Activated naive CD4-positive, alpha-beta T cell treated with anti-CD3 and anti-CD28 coated beads, Interleukin-2, amount 50 U/mL, for 24 hours (primary cell): ENCODE data around the gene MCTP2.

Experiments
- H3K27ac Mint-ChIP-seq: one replicate; pipeline ENCODE4 v1.8.0; 2021; ENCODE audit warnings: mild to moderate bottlenecking, mixed read lengths
- H3K27me3 Mint-ChIP-seq: one replicate; pipeline ENCODE4 v1.8.0; 2021; ENCODE audit warnings: mixed read lengths
- H3K36me3 Mint-ChIP-seq: one replicate; pipeline ENCODE4 v1.8.0; 2021; ENCODE audit warnings: mixed read lengths
- H3K4me1 Mint-ChIP-seq: one replicate; pipeline ENCODE4 v1.8.0; 2021; ENCODE audit warnings: mixed read lengths
- H3K4me3 Mint-ChIP-seq: one replicate; pipeline ENCODE4 v1.8.0; 2021; ENCODE audit warnings: mild to moderate bottlenecking, mixed read lengths
- H3K9me3 Mint-ChIP-seq: one replicate; pipeline ENCODE4 v1.8.0; 2021; ENCODE audit warnings: mixed read lengths

The MCTP2 gene

GRCh38 chr15:94442480-94442879, 211.1 kb downstream of the MCTP2 start:
- peaks cover 32% of the 10 kb centered on the region for H3K36me3 Mint-ChIP-seq
- H3K4me1 Mint-ChIP-seq = no peaks in the 10 kb centered on the region
- H3K27ac Mint-ChIP-seq = no peak overlapping the region
- no peak overlapping the region for H3K4me3 Mint-ChIP-seq
- H3K9me3 Mint-ChIP-seq = no peaks in the 10 kb centered on the region
- no peaks in the 10 kb centered on the region for H3K27me3 Mint-ChIP-seq

GRCh38 chr15:94443186-94443585, 211.8 kb downstream of the MCTP2 start:
- Mint-ChIP-seq H3K27me3 (no peaks in the 10 kb centered on the region), H3K4me1 (no peaks in the 10 kb centered on the region), H3K9me3 (no peaks in the 10 kb centered on the region), H3K4me3 (no peak overlapping the region), H3K27ac (no peak overlapping the region), H3K36me3 (peaks cover 32% of the 10 kb centered on the region)

GRCh38 chr15:94445566-94446160, 214.3 kb downstream of the MCTP2 start:
- Mint-ChIP-seq H3K4me1 (no peaks in the 10 kb centered on the region), H3K36me3 (peaks cover 26% of the 10 kb centered on the region), H3K9me3 (no peaks in the 10 kb centered on the region), H3K4me3 (no peak overlapping the region), H3K27me3 (no peaks in the 10 kb centered on the region), H3K27ac (no peak overlapping the region)

- Mint-ChIP-seq H3K27ac (no peak overlapping the region), H3K9me3 (no peaks in the 10 kb centered on the region), H3K4me3 (no peak overlapping the region), H3K27me3 (no peaks in the 10 kb centered on the region), H3K36me3 (peaks cover 23% of the 10 kb centered on the region), H3K4me1 (no peaks in the 10 kb centered on the region)
These were observed 215.1 kb downstream of the MCTP2 start for GRCh38 chr15:94446441-94446840.

GRCh38 chr15:94451466-94451865, 220.1 kb downstream of the MCTP2 start:
- Mint-ChIP-seq H3K4me1 (no peaks in the 10 kb centered on the region), H3K27me3 (no peaks in the 10 kb centered on the region), H3K36me3 (peaks cover 2% of the 10 kb centered on the region), H3K9me3 (no peaks in the 10 kb centered on the region), H3K27ac (no peak overlapping the region), H3K4me3 (no peak overlapping the region)

- Mint-ChIP-seq H3K27ac (no peak overlapping the region), H3K4me1 (no peaks in the 10 kb centered on the region), H3K9me3 (no peaks in the 10 kb centered on the region), H3K36me3 (peaks cover 8% of the 10 kb centered on the region), H3K4me3 (no peak overlapping the region), H3K27me3 (no peaks in the 10 kb centered on the region)
These were observed 222.0 kb downstream of the MCTP2 start for GRCh38 chr15:94453227-94453988.

- no peak overlapping the region for H3K4me3 Mint-ChIP-seq
- no peaks in the 10 kb centered on the region for H3K27me3 Mint-ChIP-seq
- H3K27ac Mint-ChIP-seq = no peak overlapping the region
- peaks cover 17% of the 10 kb centered on the region for H3K36me3 Mint-ChIP-seq
- no peaks in the 10 kb centered on the region for H3K4me1 Mint-ChIP-seq
- no peaks in the 10 kb centered on the region for H3K9me3 Mint-ChIP-seq
These were observed 223.9 kb downstream of the MCTP2 start for GRCh38 chr15:94455297-94455696.

GRCh38 chr15:94456226-94456625, 224.9 kb downstream of the MCTP2 start:
- Mint-ChIP-seq H3K36me3 (peaks cover 18% of the 10 kb centered on the region), H3K27me3 (no peaks in the 10 kb centered on the region), H3K27ac (no peak overlapping the region), H3K4me1 (no peaks in the 10 kb centered on the region), H3K4me3 (no peak overlapping the region), H3K9me3 (no peaks in the 10 kb centered on the region)

GRCh38 chr15:94457661-94458060, 226.3 kb downstream of the MCTP2 start:
- H3K27me3 Mint-ChIP-seq = no peaks in the 10 kb centered on the region
- peaks cover 18% of the 10 kb centered on the region for H3K36me3 Mint-ChIP-seq
- no peak overlapping the region for H3K27ac Mint-ChIP-seq
- no peak overlapping the region for H3K4me3 Mint-ChIP-seq
- H3K9me3 Mint-ChIP-seq = no peaks in the 10 kb centered on the region
- H3K4me1 Mint-ChIP-seq = no peaks in the 10 kb centered on the region

- H3K36me3 Mint-ChIP-seq = peaks cover 18% of the 10 kb centered on the region
- H3K9me3 Mint-ChIP-seq = no peaks in the 10 kb centered on the region
- no peaks in the 10 kb centered on the region for H3K4me1 Mint-ChIP-seq
- H3K27me3 Mint-ChIP-seq = no peaks in the 10 kb centered on the region
- H3K27ac Mint-ChIP-seq = no peak overlapping the region
- H3K4me3 Mint-ChIP-seq = no peak overlapping the region
These were observed 229.3 kb downstream of the MCTP2 start for GRCh38 chr15:94460624-94461023.

GRCh38 chr15:94467034-94467433, 235.7 kb downstream of the MCTP2 start:
- Mint-ChIP-seq H3K27me3 (no peaks in the 10 kb centered on the region), H3K27ac (no peak overlapping the region), H3K36me3 (peaks cover 8% of the 10 kb centered on the region), H3K4me1 (no peaks in the 10 kb centered on the region), H3K4me3 (no peak overlapping the region), H3K9me3 (no peaks in the 10 kb centered on the region)

GRCh38 chr15:94470492-94470891, 239.1 kb downstream of the MCTP2 start:
- Mint-ChIP-seq H3K4me3 (no peak overlapping the region), H3K36me3 (peaks cover 22% of the 10 kb centered on the region), H3K9me3 (no peaks in the 10 kb centered on the region), H3K27me3 (no peaks in the 10 kb centered on the region), H3K4me1 (no peaks in the 10 kb centered on the region), H3K27ac (no peak overlapping the region)

GRCh38 chr15:94476686-94477085, 245.3 kb downstream of the MCTP2 start:
- Mint-ChIP-seq H3K36me3 (peaks cover 48% of the 10 kb centered on the region), H3K4me3 (no peak overlapping the region), H3K27ac (no peak overlapping the region), H3K4me1 (no peaks in the 10 kb centered on the region), H3K9me3 (no peaks in the 10 kb centered on the region), H3K27me3 (no peaks in the 10 kb centered on the region)

- no peak overlapping the region for H3K27ac Mint-ChIP-seq
- peaks cover 48% of the 10 kb centered on the region for H3K36me3 Mint-ChIP-seq
- H3K27me3 Mint-ChIP-seq = no peaks in the 10 kb centered on the region
- no peaks in the 10 kb centered on the region for H3K4me1 Mint-ChIP-seq
- no peak overlapping the region for H3K4me3 Mint-ChIP-seq
- H3K9me3 Mint-ChIP-seq = peaks cover 10% of the 10 kb centered on the region
These were observed 246.7 kb downstream of the MCTP2 start for GRCh38 chr15:94477913-94478553.

GRCh38 chr15:94478763-94479162, 247.4 kb downstream of the MCTP2 start:
- H3K27ac Mint-ChIP-seq = no peak overlapping the region
- H3K4me3 Mint-ChIP-seq = no peak overlapping the region
- peaks cover 10% of the 10 kb centered on the region for H3K9me3 Mint-ChIP-seq
- peaks cover 45% of the 10 kb centered on the region for H3K36me3 Mint-ChIP-seq
- H3K27me3 Mint-ChIP-seq = no peaks in the 10 kb centered on the region
- H3K4me1 Mint-ChIP-seq = no peaks in the 10 kb centered on the region

GRCh38 chr15:94480289-94480834, 249.0 kb downstream of the MCTP2 start:
- H3K27me3 Mint-ChIP-seq = no peaks in the 10 kb centered on the region
- peaks cover 15% of the 10 kb centered on the region for H3K9me3 Mint-ChIP-seq
- no peaks in the 10 kb centered on the region for H3K4me1 Mint-ChIP-seq
- no peak overlapping the region for H3K27ac Mint-ChIP-seq
- no peak overlapping the region for H3K4me3 Mint-ChIP-seq
- peaks cover 38% of the 10 kb centered on the region for H3K36me3 Mint-ChIP-seq
